ENCODE data around the gene EML5. TPM values are rescaled to one million over a fixed set of nuclear protein-coding genes. Genes with fewer than 3 reads are reported as not detected.

EML5 gene
- total RNA-seq (1 to 10 TPM; 7.3 to 7.5 TPM), polyA plus RNA-seq (1 to 10 TPM in 1 of 3 donors, under 1 TPM in 2; 0.23 to 1.1 (median 0.76) TPM), total RNA-seq (20.2 to 54.8 (median 37.2) reads per million in 6 experiments)

DNA sequence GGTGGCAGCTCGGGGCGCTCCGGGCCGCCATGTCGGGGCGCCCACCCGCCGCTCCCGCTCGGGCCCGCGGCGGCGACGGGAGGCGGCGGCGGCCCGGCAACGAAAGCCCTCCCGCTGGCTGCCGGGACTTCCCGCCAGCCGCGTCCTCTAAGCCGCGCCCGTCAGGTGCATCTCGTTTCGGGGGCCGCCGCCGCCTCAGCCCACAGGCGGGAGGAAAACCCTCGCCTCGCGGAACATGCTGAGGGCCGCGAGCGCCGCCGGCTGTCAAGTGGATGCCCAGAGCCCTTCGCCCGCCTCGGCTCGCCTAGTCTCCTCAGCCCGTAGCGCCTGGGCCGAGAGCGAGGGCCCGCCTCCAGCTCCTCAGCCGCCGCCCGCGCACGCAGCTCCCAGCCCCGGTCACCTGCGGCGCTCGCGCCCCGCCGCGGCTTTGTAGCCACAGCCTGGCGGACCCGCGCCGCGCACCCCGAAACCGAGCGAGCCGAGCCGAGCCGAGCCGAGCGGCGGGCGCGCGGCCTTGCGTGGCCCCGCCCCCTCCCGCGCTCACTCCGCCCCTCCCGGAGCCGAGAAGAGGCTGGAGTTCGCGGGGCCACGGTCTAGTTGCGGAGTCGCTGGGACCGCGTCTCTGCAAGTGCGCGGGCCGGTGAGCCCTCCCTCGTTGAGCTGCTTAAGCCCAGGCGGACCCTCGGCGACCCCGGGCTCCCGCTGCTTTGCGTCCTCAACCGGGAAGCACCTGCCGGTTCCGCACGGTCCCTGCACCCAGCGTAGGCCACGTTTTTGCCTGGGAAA lies at the start of gene EML5:
Gene EML5 (minus strand): TSS at position 481 of the 786 bp plus-strand sequence. CDS start 450 bp downstream, at position 31.
- peaks cover 0 to 13% (median 0%) of the 10 kb centered on the region in 5 donors for H3K27me3 Mint-ChIP-seq
- no peaks in the 10 kb centered on the region for H3K9me3 Mint-ChIP-seq
- H3K27ac Mint-ChIP-seq = peak within 1 kb of the TSS; percentile 38 to 94 (median 91)
- H3K36me3 Mint-ChIP-seq = no peaks in the 10 kb centered on the region
- H3K4me1 Mint-ChIP-seq = peaks cover 5 to 29% (median 22%) of the 10 kb centered on the region in 4 donors
- peak; percentile 80 to 84 for ATAC-seq
- POLR2A ChIA-PET = interaction anchor here (0.9 to 2.3 kb wide), 2 partner anchors 32 to 1591 kb away, joined by 4 to 21 read pairs; partner anchors contain the start of gene TTC8
- peak; percentile 74 to 89 (median 85) for DNase-seq
- peak within 1 kb of the TSS; percentile 82 to 93 (median 90) for H3K4me3 Mint-ChIP-seq

DNA sequence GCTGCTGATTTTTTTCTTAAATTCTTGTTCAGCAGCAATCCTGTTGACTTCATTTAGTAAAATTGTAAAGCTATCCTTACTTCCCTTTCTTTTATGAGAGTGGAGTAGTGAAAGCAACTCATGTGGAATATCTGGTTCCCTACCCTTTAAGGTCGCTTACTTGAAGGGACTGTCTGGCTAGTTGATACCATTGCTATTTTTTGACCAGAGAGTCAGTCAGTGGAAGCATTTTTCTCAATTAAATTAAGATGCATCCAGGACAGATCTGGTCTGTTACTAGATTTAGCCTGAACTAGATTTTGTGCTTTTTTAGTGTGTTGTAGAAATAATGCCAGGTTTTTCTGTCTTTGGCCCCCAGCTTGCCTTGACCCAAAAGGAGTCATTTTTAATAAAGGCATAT lies 49.7 kb upstream of the EML5 start:
- no peak for ATAC-seq
- H3K4me3 Mint-ChIP-seq = no peak overlapping the region
- H3K4me1 Mint-ChIP-seq = no peaks in the 10 kb centered on the region
- H3K27ac Mint-ChIP-seq = no peak overlapping the region
- H3K9me3 Mint-ChIP-seq = no peaks in the 10 kb centered on the region
- POLR2A ChIA-PET = no interaction called here
- peaks cover 0 to 10% (median 5%) of the 10 kb centered on the region in 3 donors for H3K36me3 Mint-ChIP-seq
- H3K27me3 Mint-ChIP-seq = peaks cover 0 to 4% (median 3%) of the 10 kb centered on the region in 5 donors
- no peak for DNase-seq

DNA sequence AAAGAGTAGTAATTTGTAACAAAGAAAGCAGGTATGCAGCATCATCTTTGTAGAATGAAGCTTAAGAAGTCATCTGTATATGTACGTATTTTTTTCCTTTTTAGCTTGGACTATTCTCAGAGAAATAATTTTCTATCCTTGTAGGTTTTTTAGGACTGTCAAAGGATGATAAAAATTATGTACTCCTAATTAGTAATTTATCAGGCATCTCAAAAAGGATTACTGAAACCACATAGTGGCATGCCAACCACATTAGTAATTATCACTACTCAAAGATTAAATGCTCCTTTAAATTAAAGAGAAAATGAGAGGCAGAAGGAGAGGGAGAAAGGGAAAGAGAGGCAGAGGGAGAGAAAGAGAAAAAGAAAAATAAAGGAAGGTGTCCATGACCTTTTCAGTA lies 49.0 kb upstream of the EML5 start:
- no peak for ATAC-seq
- Mint-ChIP-seq H3K27ac (no peak overlapping the region), H3K9me3 (no peaks in the 10 kb centered on the region), H3K27me3 (peaks cover 2 to 10% (median 6%) of the 10 kb centered on the region in 5 donors), H3K4me1 (no peaks in the 10 kb centered on the region), H3K4me3 (no peak overlapping the region), H3K36me3 (peaks cover 4 to 11% (median 5%) of the 10 kb centered on the region in 3 donors)
- POLR2A ChIA-PET = no interaction called here
- no peak for DNase-seq

DNA sequence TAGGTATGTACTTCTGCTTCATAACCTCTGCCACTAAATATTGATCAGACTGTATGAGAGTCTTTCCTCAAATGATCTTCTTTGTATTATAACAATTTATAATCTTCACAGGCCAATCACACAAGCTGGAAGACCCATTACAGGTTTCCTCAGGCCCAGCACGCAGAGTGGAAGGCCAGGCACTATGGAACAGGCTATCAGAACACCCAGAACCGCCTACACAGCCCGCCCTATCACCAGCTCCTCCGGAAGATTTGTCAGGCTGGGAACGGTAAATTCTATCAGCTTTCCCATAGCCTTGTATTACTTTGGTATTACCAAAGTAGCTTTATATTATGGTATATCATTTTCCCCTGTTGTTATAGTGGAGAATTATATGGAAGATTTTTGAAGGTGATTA lies 48.2 kb upstream of the EML5 start:
- ATAC-seq (no peak), DNase-seq (no peak)
- POLR2A ChIA-PET = no interaction called here
- H3K9me3 Mint-ChIP-seq = no peaks in the 10 kb centered on the region
- H3K4me3 Mint-ChIP-seq = no peak overlapping the region
- peaks cover 2 to 10% (median 6%) of the 10 kb centered on the region in 5 donors for H3K27me3 Mint-ChIP-seq
- peaks cover 4 to 11% (median 5%) of the 10 kb centered on the region in 3 donors for H3K36me3 Mint-ChIP-seq
- H3K27ac Mint-ChIP-seq = no peak overlapping the region
- H3K4me1 Mint-ChIP-seq = no peaks in the 10 kb centered on the region

DNA sequence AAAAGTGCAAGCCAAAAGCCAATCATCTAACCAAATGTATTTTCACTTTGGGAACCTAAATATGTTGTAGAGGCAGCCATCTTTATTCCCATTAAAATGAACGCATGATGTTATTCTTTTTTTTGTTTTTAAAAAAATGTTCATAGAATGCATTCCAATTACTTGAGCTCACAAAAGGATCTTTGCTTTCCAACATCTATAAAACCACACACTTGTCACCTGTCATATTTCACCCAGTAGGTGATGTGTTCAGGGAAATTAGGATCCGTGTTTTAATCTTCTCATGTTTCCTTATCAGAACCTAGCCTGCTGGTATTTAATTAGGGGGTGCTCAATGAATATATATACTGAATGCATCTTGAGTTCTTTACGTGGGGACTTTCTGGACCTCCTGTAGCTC lies 45.3 kb upstream of the EML5 start:
- Mint-ChIP-seq H3K4me1 (no peaks in the 10 kb centered on the region), H3K4me3 (no peak overlapping the region), H3K27me3 (peaks cover 5 to 12% (median 8%) of the 10 kb centered on the region in 5 donors), H3K9me3 (no peaks in the 10 kb centered on the region), H3K27ac (no peak overlapping the region), H3K36me3 (peaks cover 4 to 11% (median 5%) of the 10 kb centered on the region in 3 donors)
- no peak for DNase-seq
- POLR2A ChIA-PET = no interaction called here
- ATAC-seq = no peak

DNA sequence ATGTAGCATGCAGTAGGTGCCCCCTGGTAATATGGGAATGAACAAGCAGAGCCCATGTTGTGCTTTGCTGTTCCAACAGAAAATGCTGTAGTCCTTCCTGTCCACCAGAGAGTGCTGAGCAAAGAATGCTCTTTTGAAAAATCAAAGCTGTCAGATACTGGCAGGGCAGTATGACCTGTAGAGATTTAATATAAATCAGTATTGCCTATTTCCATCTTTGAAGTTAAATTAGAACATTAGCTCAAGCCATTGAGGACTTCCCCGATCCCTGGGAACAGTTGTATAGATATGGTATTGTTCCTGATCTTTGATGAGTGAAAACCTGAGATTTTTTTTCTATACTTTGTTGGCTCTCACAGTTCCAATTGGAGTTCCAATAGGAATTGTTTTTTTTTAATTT lies 44.7 kb upstream of the EML5 start:
- DNase-seq = no peak
- POLR2A ChIA-PET = no interaction called here
- Mint-ChIP-seq H3K9me3 (no peaks in the 10 kb centered on the region), H3K36me3 (peaks cover 4 to 9% (median 5%) of the 10 kb centered on the region in 3 donors), H3K27me3 (peaks cover 5 to 12% (median 8%) of the 10 kb centered on the region in 5 donors), H3K4me3 (no peak overlapping the region), H3K27ac (no peak overlapping the region), H3K4me1 (no peaks in the 10 kb centered on the region)
- no peak for ATAC-seq

DNA sequence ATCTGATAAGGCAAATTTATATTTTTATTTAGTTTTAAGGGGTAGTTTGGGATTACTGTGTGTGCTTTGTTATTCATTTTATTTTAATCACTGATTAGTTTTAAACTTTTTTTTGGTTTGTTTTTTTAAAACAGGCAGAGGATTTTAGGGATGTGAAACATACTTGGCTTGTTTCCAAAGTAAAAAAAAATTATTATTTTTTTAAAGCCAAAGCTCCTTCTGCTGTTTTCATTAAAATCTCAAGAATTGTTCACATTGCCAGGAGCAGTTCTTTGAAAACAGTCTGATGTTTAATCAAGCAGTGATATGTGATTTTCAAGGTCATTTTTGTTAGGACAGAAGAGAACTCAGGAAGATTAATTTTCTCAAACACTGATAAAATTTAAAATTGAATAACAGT lies 42.9 kb upstream of the EML5 start:
- no peaks in the 10 kb centered on the region for H3K9me3 Mint-ChIP-seq
- POLR2A ChIA-PET = no interaction called here
- no peaks in the 10 kb centered on the region for H3K4me1 Mint-ChIP-seq
- ATAC-seq (no peak), DNase-seq (no peak)
- H3K27ac Mint-ChIP-seq = no peak overlapping the region
- H3K36me3 Mint-ChIP-seq = peaks cover 0 to 4% (median 1%) of the 10 kb centered on the region in 3 donors
- H3K4me3 Mint-ChIP-seq = no peak overlapping the region
- peaks cover 5 to 12% (median 8%) of the 10 kb centered on the region in 5 donors for H3K27me3 Mint-ChIP-seq

DNA sequence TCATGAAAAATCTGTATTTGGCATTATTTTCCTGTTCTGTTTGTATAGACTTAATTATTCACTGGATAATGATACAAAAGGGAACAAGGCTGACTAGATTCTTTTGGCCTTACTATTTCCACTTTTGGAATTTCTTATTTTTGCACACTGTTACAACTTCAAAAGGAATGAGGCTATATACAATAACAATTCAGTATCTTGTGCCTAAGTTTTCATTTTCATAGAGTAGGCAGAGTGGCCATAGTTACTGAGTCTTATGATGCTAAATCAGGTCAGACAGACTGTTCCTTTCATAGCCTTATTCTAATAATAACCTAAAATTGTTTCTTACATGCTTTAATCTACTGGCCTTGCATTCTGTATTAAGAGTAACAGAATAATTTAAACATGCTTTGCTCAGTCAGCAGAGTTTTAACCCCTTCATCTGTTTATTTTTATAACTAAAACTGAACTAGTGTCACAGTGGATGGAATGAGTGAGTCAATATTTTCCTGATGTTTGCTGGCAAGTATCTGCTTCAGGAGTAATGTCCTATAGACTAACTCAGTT lies 42.2 kb upstream of the EML5 start:
- POLR2A ChIA-PET = no interaction called here

DNA sequence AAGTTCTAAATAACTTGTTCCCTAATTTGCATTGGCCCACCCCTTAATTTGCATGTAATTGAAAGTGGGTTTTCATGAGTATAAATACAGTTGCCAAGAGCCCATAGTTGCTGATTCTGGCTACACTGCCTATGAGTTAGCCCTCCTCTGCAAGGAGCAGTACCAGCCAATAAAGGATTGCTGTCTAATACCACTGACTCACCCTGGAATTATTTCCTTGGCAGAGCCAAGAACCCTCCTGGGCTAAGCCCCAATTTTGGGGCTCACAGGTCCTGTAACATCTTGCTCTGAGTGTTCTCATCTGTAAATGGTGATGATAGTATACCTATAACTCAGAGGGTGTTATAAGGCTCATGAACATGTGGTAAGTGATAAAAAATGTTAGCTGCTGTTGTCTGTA lies 38.5 kb upstream of the EML5 start:
- POLR2A ChIA-PET = no interaction called here
- Mint-ChIP-seq H3K9me3 (no peaks in the 10 kb centered on the region), H3K4me3 (no peak overlapping the region), H3K4me1 (peaks cover 0 to 3% (median 0%) of the 10 kb centered on the region in 4 donors), H3K27ac (no peak overlapping the region), H3K27me3 (peaks cover 0 to 4% (median 3%) of the 10 kb centered on the region in 5 donors), H3K36me3 (no peaks in the 10 kb centered on the region)
- ATAC-seq (no peak), DNase-seq (no peak)

More for the DNA sequence above, 42.2 kb upstream of the EML5 start:
- H3K27me3 Mint-ChIP-seq = peaks cover 5 to 12% (median 8%) of the 10 kb centered on the region in 5 donors
- no peaks in the 10 kb centered on the region for H3K4me1 Mint-ChIP-seq
- H3K9me3 Mint-ChIP-seq = no peaks in the 10 kb centered on the region
- H3K27ac Mint-ChIP-seq = no peak overlapping the region
- DNase-seq = no peak
- no peak overlapping the region for H3K4me3 Mint-ChIP-seq
- H3K36me3 Mint-ChIP-seq = peaks cover 0 to 4% (median 1%) of the 10 kb centered on the region in 3 donors
- no peak for ATAC-seq

DNA sequence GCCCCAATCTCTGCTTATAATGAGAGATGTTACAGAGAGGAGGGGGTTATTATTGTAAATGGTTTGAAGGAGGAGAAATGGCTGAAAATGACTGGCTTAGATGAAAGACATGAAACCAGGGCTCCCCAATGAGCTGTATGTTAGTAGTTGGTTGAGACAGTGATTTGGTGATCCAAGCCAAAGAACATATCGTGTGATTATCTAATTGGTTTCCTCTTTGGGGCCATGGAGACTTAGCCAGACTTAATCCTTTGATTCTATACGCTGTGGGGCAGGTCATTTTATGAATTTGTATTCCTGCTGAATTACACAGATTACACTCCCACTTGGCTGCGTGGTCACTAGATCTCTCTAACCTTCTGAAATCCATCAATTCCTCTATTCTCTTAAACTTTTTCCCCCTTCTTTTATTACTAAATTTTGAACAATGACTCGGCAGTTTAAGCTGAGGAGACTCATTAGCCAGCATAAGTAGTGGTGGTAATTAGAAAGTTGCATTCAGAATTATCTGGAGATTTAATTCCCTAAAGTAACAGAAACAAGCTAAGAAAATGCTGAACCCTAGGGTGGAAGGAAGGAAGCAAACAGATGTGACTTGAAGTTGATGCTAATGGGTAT lies 37.0 kb upstream of the EML5 start:
- Mint-ChIP-seq H3K27me3 (peaks cover 0 to 4% (median 3%) of the 10 kb centered on the region in 5 donors), H3K4me3 (no peak overlapping the region), H3K9me3 (no peaks in the 10 kb centered on the region), H3K36me3 (no peaks in the 10 kb centered on the region), H3K4me1 (peaks cover 4 to 11% (median 7%) of the 10 kb centered on the region in 4 donors), H3K27ac (no peak overlapping the region)
- no peak for ATAC-seq
- no peak for DNase-seq
- POLR2A ChIA-PET = no interaction called here

DNA sequence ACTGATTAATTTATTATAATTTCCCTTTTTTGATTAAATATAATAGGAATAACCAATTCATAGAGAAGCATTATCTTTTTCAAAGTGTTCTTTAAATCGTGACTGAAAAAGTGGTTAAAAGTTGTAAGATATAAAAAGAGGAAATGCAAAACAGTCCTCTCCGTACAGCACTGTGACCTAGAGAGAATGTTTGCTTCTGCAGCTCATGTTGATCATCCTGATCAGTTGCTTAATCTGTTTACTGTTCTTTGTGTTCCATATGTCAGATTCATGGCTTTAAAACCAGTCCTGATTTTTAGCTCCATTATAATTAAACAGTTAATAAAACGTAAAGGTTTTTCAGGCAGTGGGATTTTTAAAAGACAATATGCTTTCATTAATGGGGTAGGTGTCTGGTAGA lies 36.4 kb upstream of the EML5 start:
- no peak for ATAC-seq
- DNase-seq = no peak
- Mint-ChIP-seq H3K27me3 (peaks cover 0 to 4% (median 3%) of the 10 kb centered on the region in 5 donors), H3K9me3 (no peaks in the 10 kb centered on the region), H3K27ac (no peak overlapping the region), H3K4me1 (peaks cover 4 to 11% (median 8%) of the 10 kb centered on the region in 4 donors), H3K36me3 (no peaks in the 10 kb centered on the region), H3K4me3 (no peak overlapping the region)
- POLR2A ChIA-PET = no interaction called here

DNA sequence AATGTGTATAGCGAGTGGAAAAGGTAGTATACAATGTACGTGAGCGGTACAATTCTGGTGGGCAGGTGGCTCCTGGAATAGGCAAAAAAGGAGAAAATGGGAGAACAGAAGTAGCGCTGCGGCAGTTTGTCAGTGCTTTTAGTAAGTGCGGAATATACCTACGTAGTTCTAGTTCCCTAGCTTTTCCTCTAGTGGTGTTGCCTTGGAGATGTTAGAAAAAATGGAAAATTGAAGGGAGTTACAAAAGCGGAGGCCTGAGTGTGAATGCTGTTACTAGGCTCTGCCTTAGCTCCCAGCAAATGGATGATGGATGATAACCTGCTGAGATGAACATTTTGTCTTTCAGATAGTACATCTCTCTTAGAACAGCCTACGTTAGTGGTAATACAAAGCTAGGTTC lies 32.8 kb upstream of the EML5 start:
- H3K27ac Mint-ChIP-seq = peak overlapping the region in 6 of 10 donors; percentile 26 to 99 (median 86)
- no peaks in the 10 kb centered on the region for H3K9me3 Mint-ChIP-seq

More for the DNA sequence above, 32.8 kb upstream of the EML5 start:
- DNase-seq = no peak
- no peaks in the 10 kb centered on the region for H3K36me3 Mint-ChIP-seq
- POLR2A ChIA-PET = interaction anchor here (2.5 kb wide), 1 partner anchor 33 kb away, joined by 21 read pairs; the partner anchor contains the start of gene EML5
- H3K27me3 Mint-ChIP-seq = peaks cover 0 to 3% (median under 1%) of the 10 kb centered on the region in 5 donors
- peak overlapping the region in 9 of 10 donors; percentile 8 to 95 (median 88) for H3K4me3 Mint-ChIP-seq
- no peak for ATAC-seq
- H3K4me1 Mint-ChIP-seq = peaks cover 6 to 15% (median 12%) of the 10 kb centered on the region in 4 donors
